Right lobe of liver (tissue), 6 donors: Measurements from ENCODE around the gene NEU4. TPM values are rescaled to one million over a fixed set of nuclear protein-coding genes. Genes with fewer than 3 reads are reported as not detected.

Experiments
- ATAC-seq, 4 donors: fragments of 200-7000 bp; cut with Tn5 transposase; one replicate each; pipeline ENCODE4 v1.9.1; 2020; ENCODE audit warnings: mild to moderate bottlenecking in 4 of 4, moderate library complexity in 4 of 4
- DNase-seq, 3 donors: peaks; one replicate each; pipeline ENCODE4 v3.0.0-alpha.2; 2020
- H3K27ac ChIP-seq, 3 donors: fragments of 200-600 bp; one replicate each; pipeline ENCODE4 v1.8.0; 2022
- H3K27me3 ChIP-seq, 2 donors: fragments of 200-600 bp; one replicate each; pipeline ENCODE4 v1.8.0; 2022
- H3K36me3 ChIP-seq, 4 donors: fragments of 200-600 bp; sonication (generic) in 1 of 4; one replicate each; pipeline versions ENCODE4 v1.5.1 to v1.8.0; 2017 to 2022; ENCODE audit warnings: control low read depth in 1 of 4
- H3K4me1 ChIP-seq, 4 donors: fragments of 200-600 bp; sonication (generic) in 1 of 4; one replicate each; pipeline versions ENCODE4 v1.5.1 to v1.8.0; 2017 to 2022; ENCODE audit warnings: control low read depth in 1 of 4
- H3K4me3 ChIP-seq, 3 donors: fragments of 200-600 bp; one replicate each; pipeline ENCODE4 v1.8.0; 2022
- H3K9me3 ChIP-seq, 4 donors: fragments of 200-600 bp; sonication (generic) in 1 of 4; one replicate each; pipeline versions ENCODE4 v1.5.1 to v1.8.0; 2017 to 2022; ENCODE audit warnings: control low read depth in 1 of 4
- POLR2A ChIP-seq: fragments of 450-650 bp; IDR thresholded peaks from one replicate; pipeline ENCODE4 v1.6.1; 2017; ENCODE audit warnings: antibody characterized with exemption, mild to moderate bottlenecking
- WGBS: methylation state at CpG from one replicate; pipeline ENCODE4 v1.1.6; 2018; ENCODE audit warnings: low coverage, low lambda C conversion rate; ENCODE audit not compliant: insufficient coverage; ENCODE audit errors: missing lambda C conversion rate; 5-methylcytosine and 5-hydroxymethylcytosine counted together
- intact Hi-C, 2 donors: fragments of 100-400 bp; cut with DNase I; formaldehyde crosslinking; loops; one replicate each; pipeline versions ENCODE4 v1.11.2 to v1.14.1; 2022
- total RNA-seq, 6 experiments: library from RNA; depleted of rRNA in 2 of 6; stranded (reverse); fragments of >200 nt in 2 of 6; fragmentation: NEBNext Ultra II Directional in 3 of 6; extraction: Animal tissue kit (Norgen Biotek cat#: 25700) in 3 of 6; gene quantifications; one replicate each; pipeline versions ENCODE4 v1.1.0 to v1.2.4, GENCODE V29; 2016 to 2023
- TF ChIP-seq, protein P1 (sequence below), 4 donors: fragments of 200-600 bp in 3 of 4; fragments of 450-650 bp in 1 of 4; IDR thresholded peaks; one replicate each; pipeline versions ENCODE4 v1.5.1 to v1.8.0; 2016 to 2022; ENCODE audit warnings: antibody characterized with exemption in 4 of 4, mild to moderate bottlenecking in 2 of 4
- donor health status: DM: no; HTN: yes; CAD: no.
- donor health status: DM: no; HTN: no; CAD: no.
- donor health status: DM: no; HTN: no; CAD: no.
- donor health status: DM: no; HTN: yes; CAD: no.
- donor health status: DM: no; HTN: yes; CAD: no.

NEU4 gene
- total RNA-seq, 6 experiments from 2014 or later, result 16.8 to 87.1 (median 76.2) TPM

DNA sequence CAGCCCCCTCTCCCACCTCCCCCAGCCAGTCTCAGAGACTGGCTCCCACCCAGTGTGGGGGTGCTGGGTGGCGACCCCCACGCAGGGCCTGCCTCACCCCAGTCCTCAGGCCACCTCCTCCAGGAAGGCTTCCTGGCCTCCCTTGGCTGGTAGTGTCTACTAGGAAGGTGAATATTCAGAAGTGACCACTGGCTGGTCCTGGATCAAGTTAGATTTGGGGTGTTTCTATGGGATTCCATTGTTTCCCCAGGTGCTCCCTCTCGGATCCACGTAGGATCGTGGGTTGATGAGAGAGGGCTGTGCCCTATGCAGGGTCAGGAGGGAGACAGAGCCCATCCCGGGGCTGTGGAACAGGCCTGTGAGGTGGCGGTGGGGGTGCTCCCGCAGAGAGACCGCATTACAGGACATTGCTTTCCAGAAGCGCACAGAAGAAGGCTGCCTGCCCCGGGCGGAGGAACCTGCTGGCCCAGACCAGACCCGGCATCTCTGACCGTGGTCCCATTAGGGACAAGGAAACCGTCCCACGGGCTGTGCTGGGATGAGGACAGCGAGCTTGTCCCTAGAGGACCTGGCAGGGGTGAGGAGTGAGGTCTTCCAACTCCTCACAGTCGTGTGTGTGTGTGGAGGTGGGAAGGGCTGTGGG is 46.4 kb downstream of the NEU4 start:
- no peaks in the 10 kb centered on the region for H3K27me3 ChIP-seq
- no peak overlapping the region for H3K4me3 ChIP-seq
- no peak for ATAC-seq
- no peaks in the 10 kb centered on the region for H3K36me3 ChIP-seq
- H3K27ac ChIP-seq, result no peak overlapping the region
- H3K4me1 ChIP-seq, result no peaks in the 10 kb centered on the region
- intact Hi-C loops, result no loop called here
- DNase-seq, result peak in 1 of 3 donors; percentile 51
- 90% methylated on average over 8 of the region's 18 CpGs for WGBS
- TF ChIP-seq POLR2A, result no peak
- TF ChIP-seq, protein P1, sequence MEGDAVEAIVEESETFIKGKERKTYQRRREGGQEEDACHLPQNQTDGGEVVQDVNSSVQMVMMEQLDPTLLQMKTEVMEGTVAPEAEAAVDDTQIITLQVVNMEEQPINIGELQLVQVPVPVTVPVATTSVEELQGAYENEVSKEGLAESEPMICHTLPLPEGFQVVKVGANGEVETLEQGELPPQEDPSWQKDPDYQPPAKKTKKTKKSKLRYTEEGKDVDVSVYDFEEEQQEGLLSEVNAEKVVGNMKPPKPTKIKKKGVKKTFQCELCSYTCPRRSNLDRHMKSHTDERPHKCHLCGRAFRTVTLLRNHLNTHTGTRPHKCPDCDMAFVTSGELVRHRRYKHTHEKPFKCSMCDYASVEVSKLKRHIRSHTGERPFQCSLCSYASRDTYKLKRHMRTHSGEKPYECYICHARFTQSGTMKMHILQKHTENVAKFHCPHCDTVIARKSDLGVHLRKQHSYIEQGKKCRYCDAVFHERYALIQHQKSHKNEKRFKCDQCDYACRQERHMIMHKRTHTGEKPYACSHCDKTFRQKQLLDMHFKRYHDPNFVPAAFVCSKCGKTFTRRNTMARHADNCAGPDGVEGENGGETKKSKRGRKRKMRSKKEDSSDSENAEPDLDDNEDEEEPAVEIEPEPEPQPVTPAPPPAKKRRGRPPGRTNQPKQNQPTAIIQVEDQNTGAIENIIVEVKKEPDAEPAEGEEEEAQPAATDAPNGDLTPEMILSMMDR (IDR thresholded peaks at IDR 0.05), result no peak
- H3K9me3 ChIP-seq, result no peaks in the 10 kb centered on the region

GRCh38 chr2:241855888-241856422 is 47.0 kb downstream of the NEU4 start:
- intact Hi-C loops, result no loop called here
- DNase-seq, result no peak
- no peak for ATAC-seq
- 84% methylated on average over 8 of the region's 20 CpGs for WGBS
- H3K4me3 ChIP-seq, result no peak overlapping the region
- H3K4me1 ChIP-seq, result no peaks in the 10 kb centered on the region
- H3K9me3 ChIP-seq, result no peaks in the 10 kb centered on the region
- no peaks in the 10 kb centered on the region for H3K27me3 ChIP-seq
- no peaks in the 10 kb centered on the region for H3K36me3 ChIP-seq
- no peak overlapping the region for H3K27ac ChIP-seq
- TF ChIP-seq, protein P1 (IDR thresholded peaks at IDR 0.05), result no peak
- TF ChIP-seq POLR2A, result no peak

GRCh38 chr2:241857041-241857541 is 48.1 kb downstream of the NEU4 start:
- WGBS, result 81% methylated on average over 8 of the region's 28 CpGs
- Histone ChIP-seq H3K27me3 (no peaks in the 10 kb centered on the region), H3K4me1 (no peaks in the 10 kb centered on the region), H3K27ac (no peak overlapping the region), H3K4me3 (no peak overlapping the region), H3K9me3 (no peaks in the 10 kb centered on the region), H3K36me3 (no peaks in the 10 kb centered on the region)
- DNase-seq, result peak in 1 of 3 donors; percentile 46
- no peak for ATAC-seq
- intact Hi-C loops, result no loop called here
- no peak for TF ChIP-seq POLR2A
- TF ChIP-seq, protein P1 (IDR thresholded peaks at IDR 0.05), result no peak

- DNase-seq (peak in 1 of 3 donors; percentile 46), ATAC-seq (no peak)
- 79% methylated on average over 7 of the region's 18 CpGs for WGBS
- Histone ChIP-seq H3K9me3 (no peaks in the 10 kb centered on the region), H3K27ac (no peak overlapping the region), H3K36me3 (no peaks in the 10 kb centered on the region), H3K27me3 (no peaks in the 10 kb centered on the region), H3K4me3 (no peak overlapping the region), H3K4me1 (no peaks in the 10 kb centered on the region)
- intact Hi-C loops, result no loop called here
- no peak for TF ChIP-seq POLR2A
- TF ChIP-seq, protein P1 (IDR thresholded peaks at IDR 0.05), result no peak
These were observed 48.7 kb downstream of the NEU4 start for GRCh38 chr2:241857572-241858121.
